Kasumi-1 (cell line): Measurements from ENCODE around the gene ADAMTSL1.

Source experiments
- DNase-seq, 2 experiments: peaks; one replicate each; lab custom pipeline; 2025; lab: John Stamatoyannopoulos, UW

The ADAMTSL1 gene

DNA sequence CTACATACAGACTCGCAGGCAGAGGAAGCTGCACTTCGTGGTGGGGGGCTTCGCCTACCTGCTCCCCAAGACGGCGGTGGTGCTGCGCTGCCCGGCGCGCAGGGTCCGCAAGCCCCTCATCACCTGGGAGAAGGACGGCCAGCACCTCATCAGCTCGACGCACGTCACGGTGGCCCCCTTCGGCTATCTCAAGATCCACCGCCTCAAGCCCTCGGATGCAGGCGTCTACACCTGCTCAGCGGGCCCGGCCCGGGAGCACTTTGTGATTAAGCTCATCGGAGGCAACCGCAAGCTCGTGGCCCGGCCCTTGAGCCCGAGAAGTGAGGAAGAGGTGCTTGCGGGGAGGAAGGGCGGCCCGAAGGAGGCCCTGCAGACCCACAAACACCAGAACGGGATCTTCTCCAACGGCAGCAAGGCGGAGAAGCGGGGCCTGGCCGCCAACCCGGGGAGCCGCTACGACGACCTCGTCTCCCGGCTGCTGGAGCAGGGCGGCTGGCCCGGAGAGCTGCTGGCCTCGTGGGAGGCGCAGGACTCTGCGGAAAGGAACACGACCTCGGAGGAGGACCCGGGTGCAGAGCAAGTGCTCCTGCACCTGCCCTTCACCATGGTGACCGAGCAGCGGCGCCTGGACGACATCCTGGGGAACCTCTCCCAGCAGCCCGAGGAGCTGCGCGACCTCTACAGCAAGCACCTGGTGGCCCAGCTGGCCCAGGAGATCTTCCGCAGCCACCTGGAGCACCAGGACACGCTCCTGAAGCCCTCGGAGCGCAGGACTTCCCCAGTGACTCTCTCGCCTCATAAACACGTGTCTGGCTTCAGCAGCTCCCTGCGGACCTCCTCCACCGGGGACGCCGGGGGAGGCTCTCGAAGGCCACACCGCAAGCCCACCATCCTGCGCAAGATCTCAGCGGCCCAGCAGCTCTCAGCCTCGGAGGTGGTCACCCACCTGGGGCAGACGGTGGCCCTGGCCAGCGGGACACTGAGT lies 303.2 kb downstream of the ADAMTSL1 start:
- no peak for DNase-seq

GRCh38 chr9:18778147-18778546 lies 304.2 kb downstream of the ADAMTSL1 start:
- DNase-seq: no peak

DNA sequence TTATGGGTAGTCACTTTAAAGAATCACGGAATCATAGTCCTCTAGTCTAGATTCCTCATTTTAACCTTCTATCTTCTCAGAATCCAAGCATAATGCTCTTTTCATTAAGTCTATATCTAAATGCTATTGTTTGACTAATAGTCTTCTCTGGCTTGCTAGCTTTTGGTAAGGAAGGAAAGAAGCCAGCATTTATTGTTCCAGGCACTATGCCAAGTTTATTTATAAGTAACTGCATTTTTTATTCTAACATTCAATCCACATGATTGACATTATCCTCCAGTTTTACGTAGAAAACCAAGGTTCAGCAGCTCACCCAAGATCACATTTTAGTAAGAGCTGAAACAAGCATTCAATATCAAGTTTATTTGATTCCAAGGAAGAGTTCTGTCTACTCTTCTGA lies 304.9 kb downstream of the ADAMTSL1 start:
- no peak for DNase-seq

DNA sequence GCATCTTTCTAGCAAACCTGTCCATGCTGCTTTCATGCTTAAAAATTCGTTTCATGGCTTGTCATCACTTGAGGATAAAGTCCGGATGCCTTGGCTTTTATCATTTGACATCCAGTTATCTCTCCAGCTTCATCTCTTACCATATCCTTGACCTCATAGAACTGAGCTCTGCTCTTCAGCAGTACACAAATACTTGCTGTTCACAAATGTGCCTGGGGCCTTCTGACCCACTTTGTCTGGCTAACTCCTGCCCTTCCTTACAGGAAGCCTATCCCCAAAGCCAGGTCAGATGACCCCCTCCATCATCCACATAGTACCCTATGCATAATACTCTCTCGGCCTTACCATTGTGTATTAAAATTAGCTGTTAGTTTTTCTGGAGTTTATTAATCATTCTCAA lies 310.0 kb downstream of the ADAMTSL1 start:
- DNase-seq: no peak

GRCh38 chr9:18785604-18786003 lies 311.7 kb downstream of the ADAMTSL1 start:
- no peak for DNase-seq

- DNase-seq: no peak
Observed at GRCh38 chr9:18786196-18786595, 312.2 kb downstream of the ADAMTSL1 start.

- no peak for DNase-seq
Observed at GRCh38 chr9:18786911-18787650, 313.1 kb downstream of the ADAMTSL1 start.

GRCh38 chr9:18788256-18788655 lies 314.3 kb downstream of the ADAMTSL1 start:
- DNase-seq: no peak

DNA sequence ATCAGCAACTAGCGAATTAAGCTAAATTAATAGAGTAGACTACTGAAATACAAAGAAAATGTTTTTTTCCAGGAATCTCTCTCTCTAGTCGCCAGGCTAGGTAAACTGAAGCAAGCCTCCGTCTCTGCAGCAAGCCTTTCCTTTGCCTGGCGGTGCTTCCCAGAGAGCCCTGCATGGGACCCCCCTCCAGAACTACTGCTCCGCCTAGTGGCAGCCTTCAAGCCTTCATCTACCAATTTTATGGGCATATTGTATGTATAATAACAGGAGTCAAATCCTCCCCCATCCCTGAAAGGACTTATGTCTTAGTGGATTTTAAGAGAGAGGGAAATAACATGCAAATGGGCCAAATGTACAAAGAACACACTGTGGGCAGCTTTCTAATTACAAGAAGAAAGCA lies 317.1 kb downstream of the ADAMTSL1 start:
- peak in 1 of 2 experiments; percentile 11 for DNase-seq

GRCh38 chr9:18793122-18793521 lies 319.2 kb downstream of the ADAMTSL1 start:
- DNase-seq: no peak

DNA sequence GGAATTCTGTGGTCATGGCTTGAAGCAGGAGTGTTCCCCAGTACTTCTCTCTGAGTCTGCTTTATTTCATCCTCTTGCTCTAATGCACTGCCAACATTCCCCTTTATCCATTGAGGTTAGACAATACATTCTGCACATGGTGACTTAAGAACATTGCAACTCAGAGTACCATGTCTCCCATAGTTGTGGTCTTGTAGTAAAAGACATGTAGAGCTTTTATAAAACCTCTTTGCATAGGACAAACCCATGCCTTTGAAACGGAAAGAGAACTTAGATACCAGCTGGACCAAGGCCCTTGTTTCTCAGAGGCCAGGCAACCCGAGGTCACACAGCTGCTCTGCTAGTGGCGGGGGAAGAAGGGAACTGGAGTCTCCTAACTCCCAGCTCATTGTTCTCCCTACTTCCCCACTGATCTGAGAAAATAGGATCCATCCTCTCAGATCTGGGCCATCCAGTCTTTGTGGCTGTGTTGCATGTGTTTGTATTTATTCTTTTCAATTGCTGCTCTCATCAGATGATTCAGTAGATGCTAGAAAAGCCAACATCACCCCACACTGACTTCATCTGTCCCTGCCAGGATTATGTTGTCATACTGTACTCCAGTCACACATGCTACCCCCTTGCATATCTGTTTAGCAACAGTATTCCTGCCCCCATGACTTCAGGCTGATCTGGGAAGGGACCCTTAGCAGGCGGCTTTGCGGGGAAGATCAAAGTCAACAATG lies 322.2 kb downstream of the ADAMTSL1 start:
- DNase-seq: no peak

DNA sequence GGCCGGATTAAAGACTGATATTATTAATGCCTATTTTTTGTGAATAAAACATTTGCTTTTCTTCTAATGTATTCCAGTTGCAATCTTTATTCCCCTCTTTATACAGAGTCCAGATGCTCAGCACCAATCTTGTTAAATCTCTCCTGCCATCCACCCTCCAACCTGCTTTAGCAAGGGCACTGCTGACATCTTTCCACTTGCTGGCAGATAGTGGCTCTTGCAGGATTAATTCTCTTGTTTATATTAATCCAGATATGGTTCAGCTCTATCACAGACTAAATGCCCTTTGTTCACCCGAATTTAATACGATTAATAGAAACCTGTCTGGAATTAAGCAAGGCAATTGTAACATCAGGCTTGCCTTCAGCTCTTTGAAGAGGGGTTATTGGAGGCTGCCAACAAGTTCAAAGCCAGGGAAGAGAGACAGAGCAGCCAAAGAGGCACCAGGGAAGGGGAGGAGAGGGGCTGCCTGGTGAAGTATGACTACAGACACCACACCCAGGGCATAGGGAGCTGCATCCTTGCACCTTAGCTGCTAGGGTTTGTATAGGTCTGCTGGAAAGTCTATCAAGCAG lies 322.8 kb downstream of the ADAMTSL1 start:
- no peak for DNase-seq

GRCh38 chr9:18798106-18798505 lies 324.2 kb downstream of the ADAMTSL1 start:
- DNase-seq: no peak

DNA sequence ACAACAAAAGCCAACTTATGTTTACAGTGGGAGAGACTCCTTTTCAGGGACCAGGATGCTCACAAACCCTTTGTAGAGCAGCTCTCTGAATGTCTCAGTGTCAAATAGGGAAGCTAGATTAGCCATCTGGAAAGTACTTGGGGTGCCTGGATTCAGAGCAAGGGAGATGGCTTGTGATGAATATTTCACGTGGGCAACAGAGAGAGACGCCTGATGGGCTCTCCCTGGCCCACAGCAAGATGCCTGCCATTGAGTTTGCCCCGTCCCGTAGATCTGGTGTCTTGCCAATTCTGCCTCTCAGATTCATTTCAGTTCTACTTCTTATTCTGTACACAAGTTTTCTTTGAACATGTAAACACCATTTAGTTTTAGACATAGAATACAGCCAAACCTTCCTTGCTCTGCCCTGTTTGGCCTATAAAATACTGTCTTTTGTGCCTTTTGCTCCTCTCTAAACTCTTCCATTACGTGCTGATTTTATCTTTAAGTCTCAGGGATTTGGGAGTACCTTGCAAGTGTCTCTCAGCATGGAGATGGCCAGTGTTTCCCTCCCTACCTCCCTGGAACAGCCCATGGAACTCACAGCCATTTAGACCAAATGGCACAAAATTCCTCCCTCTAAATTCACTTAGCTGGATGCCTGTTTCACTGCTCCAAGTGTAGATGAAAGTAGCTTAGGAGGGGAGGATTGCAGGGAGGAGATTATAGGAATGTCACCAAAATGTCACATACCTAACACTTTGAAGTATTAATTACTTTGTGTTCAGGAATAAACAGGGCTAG lies 324.7 kb downstream of the ADAMTSL1 start:
- peak in 1 of 2 experiments; percentile 1 for DNase-seq

DNA sequence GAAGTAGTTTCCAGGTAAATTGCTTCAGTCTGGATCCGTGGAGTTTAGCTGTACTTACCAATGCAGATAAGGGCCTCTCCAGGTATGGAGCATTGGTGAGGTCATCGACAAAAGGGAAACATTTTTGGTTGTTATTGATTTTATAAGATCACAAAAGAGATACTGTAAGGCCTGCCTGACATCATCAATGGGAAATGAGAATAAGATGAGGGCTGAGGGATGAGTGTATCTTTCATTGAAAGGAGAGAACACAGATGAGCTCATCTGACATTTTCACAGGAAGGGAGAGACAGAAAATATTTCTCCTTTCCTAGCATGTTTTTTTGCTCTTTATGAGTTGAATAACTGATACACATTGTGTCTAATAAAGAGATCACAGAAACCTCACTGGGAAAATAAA lies 325.5 kb downstream of the ADAMTSL1 start:
- DNase-seq: no peak

GRCh38 chr9:18800579-18800978 lies 326.6 kb downstream of the ADAMTSL1 start:
- DNase-seq: no peak

- no peak for DNase-seq
Observed at GRCh38 chr9:18805386-18805785, 331.4 kb downstream of the ADAMTSL1 start.

DNA sequence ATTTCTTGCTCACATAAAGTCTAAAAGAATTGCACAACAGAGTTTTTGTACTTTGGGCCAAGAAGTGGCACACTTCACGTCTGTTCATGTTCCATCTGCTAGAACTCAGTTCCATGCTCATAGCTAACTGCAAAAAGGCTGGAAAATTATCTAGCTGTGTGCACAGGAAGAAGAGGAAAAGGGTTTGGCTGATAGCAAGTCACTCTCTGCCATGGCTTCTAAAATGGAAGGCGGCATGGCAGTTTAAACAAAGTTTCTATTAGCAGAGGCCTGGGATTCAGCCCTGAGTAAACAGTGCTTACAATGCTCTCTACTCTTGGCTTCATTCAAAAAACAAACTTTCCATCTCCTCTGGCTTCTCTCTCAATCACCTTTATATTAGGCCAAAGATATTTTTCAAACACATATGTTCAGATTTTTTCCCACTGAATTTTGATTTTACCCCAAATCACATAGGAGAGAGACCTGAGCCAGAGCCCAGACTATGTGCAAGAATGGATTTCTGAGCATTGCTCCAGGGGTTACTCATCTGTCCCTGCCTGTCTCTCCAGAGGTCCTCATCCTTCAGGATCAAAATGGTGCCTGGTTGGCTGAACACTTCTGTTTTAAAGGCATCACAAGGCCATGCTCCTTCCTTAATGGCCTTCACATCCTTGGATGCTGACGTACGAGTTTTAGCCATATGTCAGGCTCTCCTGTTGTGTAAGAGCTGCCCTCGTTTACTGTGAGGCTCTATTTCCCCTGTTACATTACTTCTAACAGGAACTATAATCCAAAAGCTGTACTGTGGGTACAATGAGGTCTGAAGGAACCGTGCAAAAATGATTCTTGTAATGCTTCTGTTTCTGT lies 332.5 kb downstream of the ADAMTSL1 start:
- no peak for DNase-seq

DNA sequence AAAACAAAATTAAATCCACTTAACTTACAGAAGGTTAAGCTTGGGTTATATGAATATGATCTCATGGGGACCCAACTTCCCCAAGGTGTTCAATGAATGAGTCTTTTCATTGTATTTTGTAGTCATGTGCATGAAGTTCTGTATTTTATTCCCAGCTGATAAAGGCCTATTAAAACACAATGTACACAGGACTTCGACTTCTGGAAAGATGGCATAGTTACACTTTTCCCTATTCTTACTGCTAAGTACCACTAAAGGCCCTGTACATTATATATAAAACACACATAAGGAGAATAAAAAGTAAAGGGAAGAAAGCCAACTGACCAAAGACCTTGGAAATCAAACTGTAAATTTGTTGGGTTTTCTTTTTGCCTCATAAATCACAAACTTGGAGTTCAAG lies 336.6 kb downstream of the ADAMTSL1 start:
- DNase-seq: no peak

- no peak for DNase-seq
Observed at GRCh38 chr9:18811171-18811570, 337.2 kb downstream of the ADAMTSL1 start.
